Activated CD8-positive, alpha-beta memory T cell treated with anti-CD3 and anti-CD28 coated beads for 1 hour (primary cell): ENCODE measurements around the gene RAPGEF6.
"Not testable (repeated sequence)": the region's sequence is repeated elsewhere in the genome, so short reads cannot be mapped to it uniquely, and the experiment has no call there.

Source experiments
- DNase-seq, 2 donors: peaks; one replicate each; pipeline ENCODE4 v3.0.0-alpha.2; 2020; ENCODE audit warnings: low read depth in 1 of 2; ENCODE audit errors: extremely low read depth in 1 of 2

RAPGEF6 gene

GRCh38 chr5:131611064-131611381 lies 24.0 kb downstream of the RAPGEF6 start:
- DNase-seq = no peak

DNA sequence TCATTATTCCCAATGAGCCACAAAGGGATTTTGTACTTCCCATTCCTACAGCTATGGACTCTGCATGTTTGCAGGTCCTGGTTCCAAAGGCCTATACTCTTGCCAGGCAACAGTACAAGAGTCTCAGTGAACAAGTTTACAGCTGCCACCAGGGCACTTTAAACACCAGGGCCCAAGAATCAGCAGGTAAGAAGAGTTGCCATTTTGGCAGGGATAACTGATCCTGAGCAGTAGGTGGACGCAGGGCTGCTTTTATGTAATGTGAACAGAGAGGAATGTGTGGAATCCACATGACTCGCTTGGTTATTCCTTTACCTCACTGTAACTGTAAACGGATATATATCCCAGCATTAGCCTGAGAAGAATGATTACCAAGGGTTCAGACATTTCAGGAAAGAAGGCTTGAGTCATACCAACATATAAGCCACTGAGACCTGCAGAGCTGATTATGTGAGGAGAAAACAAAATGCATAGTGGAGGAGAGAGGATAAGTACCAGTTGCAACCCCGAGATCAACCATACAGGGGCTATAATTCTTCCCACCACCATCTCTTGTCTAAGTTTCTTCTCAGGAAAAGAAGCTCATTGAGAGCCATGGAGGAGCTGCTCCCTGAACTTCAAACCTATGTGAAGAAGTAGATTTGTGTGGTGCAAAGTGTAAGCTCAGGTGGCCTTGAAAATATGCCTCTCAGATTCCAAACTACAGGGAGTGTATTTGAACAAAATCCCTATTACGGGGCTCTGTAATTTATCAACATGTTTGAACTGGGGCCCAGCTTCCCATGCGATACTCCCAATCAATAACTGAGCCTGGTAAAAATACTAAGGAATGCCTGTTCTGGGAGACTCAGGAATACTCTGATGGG lies 24.6 kb downstream of the RAPGEF6 start:
- DNase-seq = no peak

DNA sequence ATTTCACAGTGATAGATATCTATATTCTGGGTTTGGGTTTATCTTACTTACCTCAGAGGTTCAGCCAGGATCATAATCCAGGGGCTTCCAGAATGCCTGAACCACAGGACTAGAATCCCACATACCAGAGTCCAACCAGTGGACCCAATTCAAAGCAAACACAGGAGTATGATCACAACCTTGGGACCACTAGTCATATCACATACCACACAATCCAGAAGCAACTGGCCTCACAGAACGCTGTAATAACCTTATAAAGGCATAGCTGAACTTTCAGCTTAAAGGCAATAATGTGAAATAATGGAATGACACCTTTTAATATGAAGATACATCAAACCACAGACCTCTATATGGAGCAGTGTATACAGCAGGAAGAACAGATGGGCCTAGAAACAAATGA lies 25.3 kb downstream of the RAPGEF6 start:
- DNase-seq = no peak

- DNase-seq = no peak
Observed at GRCh38 chr5:131608597-131608996, 26.4 kb downstream of the RAPGEF6 start.

DNA sequence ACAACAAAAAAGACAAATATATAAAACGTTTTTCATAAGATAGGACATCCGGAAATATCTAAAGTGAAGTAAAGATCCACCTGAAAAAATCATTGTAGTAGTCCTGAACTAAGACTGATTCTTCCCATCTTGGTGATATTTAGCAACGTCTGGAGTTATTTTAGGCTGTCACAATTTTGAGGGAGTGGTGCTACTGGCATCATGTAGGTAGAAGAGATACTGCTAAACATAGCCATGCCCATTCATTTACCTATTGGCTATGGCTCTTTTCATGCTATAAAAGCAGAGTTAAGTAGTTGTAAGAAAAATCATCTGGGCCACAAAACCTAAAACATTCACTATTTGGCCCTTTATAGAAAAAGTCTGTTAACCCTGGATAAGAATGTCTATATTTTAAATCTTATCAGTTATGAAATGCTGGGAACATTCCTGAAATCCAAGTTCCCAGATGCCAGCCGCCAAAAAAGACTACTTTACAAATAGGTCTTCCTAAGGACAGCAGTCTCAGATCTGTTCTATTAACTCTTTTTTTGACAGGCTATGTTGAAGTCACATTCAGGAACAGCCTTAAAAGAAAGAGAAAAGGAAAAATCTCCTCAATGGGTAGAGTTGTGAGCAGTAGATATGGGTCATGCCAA lies 27.0 kb downstream of the RAPGEF6 start:
- no peak for DNase-seq

DNA sequence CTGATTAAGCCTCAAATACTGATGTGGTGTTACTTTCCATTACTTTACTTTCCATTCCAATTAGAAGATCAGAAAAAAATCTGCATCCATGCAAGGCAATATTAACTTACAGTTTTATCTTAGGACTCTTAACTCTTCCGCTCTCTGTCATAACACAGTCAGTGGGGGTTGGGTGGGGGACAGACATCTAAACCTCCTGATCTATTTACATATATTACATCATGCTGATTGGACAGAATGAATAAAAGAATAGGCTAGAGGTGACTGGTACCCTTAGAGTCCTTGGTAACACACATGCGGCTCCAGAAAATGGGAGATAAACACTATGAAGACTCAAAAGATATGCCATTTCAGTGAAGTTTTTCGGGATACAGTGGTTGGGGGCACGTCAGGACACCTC lies 27.6 kb downstream of the RAPGEF6 start:
- no peak for DNase-seq

GRCh38 chr5:131605086-131605485 lies 29.9 kb downstream of the RAPGEF6 start:
- no peak for DNase-seq

- no peak for DNase-seq
Observed at GRCh38 chr5:131595088-131596033, 39.7 kb downstream of the RAPGEF6 start.

DNA sequence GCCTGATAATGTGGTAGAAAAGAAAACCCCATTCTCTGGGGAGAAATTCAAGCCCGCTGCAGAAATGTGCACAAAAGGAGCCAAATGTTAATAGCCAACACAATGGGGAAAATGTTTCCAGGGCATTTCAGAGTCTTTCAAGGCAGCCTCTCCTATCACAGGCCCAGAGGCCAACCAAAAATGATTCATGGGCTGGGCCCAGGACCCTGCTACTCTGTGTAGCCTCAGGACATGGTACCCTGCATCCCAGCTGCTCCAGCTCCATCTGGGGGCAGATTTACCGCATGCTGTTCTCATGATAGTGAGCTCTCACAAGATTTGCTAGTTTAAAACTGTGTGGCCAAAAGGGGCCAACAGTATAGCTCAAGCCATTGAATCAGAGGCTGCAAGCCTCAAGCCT lies 41.1 kb downstream of the RAPGEF6 start:
- DNase-seq = no peak

GRCh38 chr5:131593436-131593835 lies 41.6 kb downstream of the RAPGEF6 start:
- DNase-seq = not testable (repeated sequence)

DNA sequence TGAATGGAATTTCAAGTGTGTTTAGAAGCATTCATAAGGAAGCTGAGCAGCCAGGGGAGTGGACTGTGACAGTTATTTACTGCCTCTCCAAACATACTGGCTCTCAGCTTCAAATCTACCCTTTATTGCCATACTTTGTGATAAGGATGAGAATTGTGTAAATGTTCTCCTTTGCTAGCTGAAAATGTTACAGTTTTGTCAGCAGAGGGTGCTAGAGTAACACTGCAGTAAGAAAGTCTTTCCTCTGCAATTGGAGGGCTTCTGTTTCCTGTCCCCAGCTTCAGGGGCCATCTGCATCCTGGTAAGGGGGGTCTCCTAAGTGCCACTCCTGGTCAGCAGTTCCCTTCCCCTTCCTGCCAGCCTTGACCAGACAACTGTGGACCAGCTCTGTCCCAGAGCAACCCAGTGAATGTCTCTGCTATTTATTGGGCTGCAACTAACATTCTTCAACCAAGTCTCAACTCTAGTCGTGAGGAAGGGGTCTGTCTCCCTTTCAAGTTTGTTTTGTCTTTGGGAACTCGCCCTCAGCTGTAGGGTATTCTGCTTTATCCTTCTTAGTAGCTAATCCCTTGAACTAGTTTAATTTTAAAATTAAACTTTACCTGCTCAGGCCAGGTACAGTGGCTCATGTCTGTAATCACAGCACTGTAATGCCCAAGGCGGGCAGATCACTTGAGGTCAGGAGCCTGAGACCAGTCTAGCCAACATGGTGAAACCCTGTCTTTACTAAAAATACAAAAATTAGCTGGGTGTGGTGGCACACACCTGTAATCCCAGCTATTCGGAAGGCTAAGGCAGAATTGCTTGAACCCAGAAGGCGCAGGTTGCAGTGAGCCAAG lies 45.3 kb downstream of the RAPGEF6 start:
- no peak for DNase-seq

- DNase-seq = no peak
Observed at GRCh38 chr5:131587541-131587940, 47.5 kb downstream of the RAPGEF6 start.

GRCh38 chr5:131581702-131582101 lies 53.3 kb downstream of the RAPGEF6 start:
- DNase-seq = no peak

GRCh38 chr5:131579917-131580671 lies 54.9 kb downstream of the RAPGEF6 start:
- no peak for DNase-seq

GRCh38 chr5:131575660-131576227 lies 59.3 kb downstream of the RAPGEF6 start:
- DNase-seq = no peak

GRCh38 chr5:131571669-131572168 lies 63.3 kb downstream of the RAPGEF6 start:
- no peak for DNase-seq

DNA sequence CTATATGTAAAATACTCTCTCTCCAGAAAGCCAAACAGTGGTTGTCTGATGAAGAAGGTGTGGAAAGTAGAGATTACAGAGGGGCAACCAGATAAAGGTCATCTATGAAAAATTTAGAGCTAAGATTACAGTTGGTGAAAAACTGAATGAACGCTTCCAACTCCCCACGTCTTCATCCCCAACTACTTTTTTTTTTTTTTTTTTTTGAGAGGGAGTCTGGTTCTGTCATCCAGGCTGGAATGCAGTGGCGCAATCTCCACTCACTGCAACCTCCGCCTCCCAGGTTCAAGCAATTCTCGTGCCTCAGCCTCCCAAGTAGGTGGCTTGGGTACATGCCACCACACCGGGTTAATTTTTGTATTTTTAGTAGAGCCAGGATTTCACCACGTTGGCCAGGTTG lies 64.3 kb downstream of the RAPGEF6 start:
- DNase-seq = no peak

- no peak for DNase-seq
Observed at GRCh38 chr5:131564229-131564652, 70.8 kb downstream of the RAPGEF6 start.
